ENCODE results near the gene RUNDC3A. TPM values are rescaled to one million over a fixed set of nuclear protein-coding genes. Genes with fewer than 3 reads are reported as not detected.

RUNDC3A gene
- total and polyA plus RNA-seq, 2 of the 13 experiments (the other 11 are each of a cell fraction or from before 2014, with no cell fraction given), result 0.25 TPM; not detected in 1

DNA sequence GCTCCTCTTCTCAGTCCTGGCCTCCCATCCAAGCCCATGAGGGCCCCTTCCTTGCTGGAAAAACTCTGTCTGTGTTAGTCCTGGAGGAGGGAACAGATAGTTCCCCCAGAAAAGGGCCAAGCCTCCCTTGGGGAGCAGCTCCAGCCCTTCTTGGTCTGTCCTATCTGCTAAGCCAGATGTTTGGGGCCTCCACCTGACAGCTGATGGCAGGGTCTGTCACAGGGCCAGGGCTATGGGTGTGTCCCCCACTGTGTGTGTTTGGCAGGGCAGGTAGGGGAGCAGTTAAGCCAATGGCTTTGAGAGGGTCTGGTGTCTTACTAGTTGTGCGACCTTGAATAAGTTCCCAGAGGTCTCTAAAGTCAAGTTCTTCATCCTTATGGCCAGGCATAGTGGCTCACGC, 26.8 kb upstream of the RUNDC3A start:
- 25% methylated on average over 2 of the region's 2 CpGs for WGBS (ENCODE audit: low lambda C conversion rate)
- no peak overlapping the region for H3K4me3 ChIP-seq (replicated peaks in 1 of 3; ENCODE audit: insufficient read depth in 1 of 3, low read depth in 2 of 3, low read length in 3 of 3)
- no peaks in the 10 kb centered on the region for H3K9me3 ChIP-seq (ENCODE audit: low read length)
- no peaks in the 10 kb centered on the region for H3K36me3 ChIP-seq (replicated peaks in 1 of 2; ENCODE audit: control insufficient read depth in 1 of 2, insufficient read depth in 2 of 2, low read length in 2 of 2)
- no peaks in the 10 kb centered on the region for H4K20me1 ChIP-seq (ENCODE audit: insufficient read depth, low read length)
- no peak overlapping the region for H3K27ac ChIP-seq (ENCODE audit: extremely low read length, insufficient read depth, low read length)
- peaks cover 0 to 23% of the 10 kb centered on the region in 2 experiments; a peak in 4 of 5 replicates for H3K27me3 ChIP-seq (ENCODE audit: control insufficient read depth in 1 of 2, insufficient read depth in 2 of 2, low read length in 2 of 2)
- POLR2A ChIA-PET, result no interaction called here
- CTCF ChIA-PET (ENCODE audit: low intra/inter-chr PET ratio, low total read pairs), result no interaction called here
- peaks cover 18% of the 10 kb centered on the region for H3K4me1 ChIP-seq (ENCODE audit: insufficient read depth, low read length)
- TF ChIP-seq MYC (CRISPR knock-in tag; IDR thresholded peaks at IDR 0.05; ENCODE audit: borderline replicate concordance), result no peak
- H3K9ac ChIP-seq (ENCODE audit: insufficient read depth, low read depth, low read length), result no peak overlapping the region
- in situ Hi-C loops (cut with HindIII; ENCODE audit: extremely low pct_ligation_motif_present, low pct_unique_long_range_greater_than_20kb) (no loop called here), intact Hi-C loops (cut with micrococcal nuclease; ENCODE audit: unreplicated experiment) (no loop called here)
- ATAC-seq, result no peak
- no peak overlapping the region for H2AFZ ChIP-seq (ENCODE audit: low read length)
- no peak for FAIRE-seq
- no TSS peak for BruUV-seq (replicated peaks)
- DNase-seq (ENCODE audit: low spot score), result no peak
- H3K4me2 ChIP-seq (ENCODE audit: low read depth, low read length), result no peak overlapping the region
- no peaks in the 10 kb centered on the region for H3K79me2 ChIP-seq (ENCODE audit: insufficient read depth, low read length)

DNA sequence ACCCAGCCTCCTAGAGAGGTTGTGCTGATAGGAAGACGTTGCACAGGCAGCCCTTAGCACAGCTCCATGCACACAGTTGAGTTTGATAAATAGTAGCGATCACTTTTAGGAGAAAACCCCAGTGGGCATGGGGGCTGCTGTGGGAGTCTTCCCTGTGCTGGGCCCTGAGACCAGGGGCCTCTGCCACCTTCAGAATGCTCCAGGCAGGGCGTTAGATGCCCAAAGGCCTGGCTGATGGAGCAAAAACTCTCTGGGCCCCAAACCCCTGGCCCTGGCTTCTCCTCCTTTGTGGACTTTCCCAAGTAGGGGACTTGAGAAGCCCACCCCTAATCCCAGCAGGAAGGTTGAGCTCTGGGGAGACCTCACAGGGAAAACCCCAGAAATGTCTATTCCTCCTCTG, 26.1 kb upstream of the RUNDC3A start:
- Histone ChIP-seq H3K9me3 (ENCODE audit: low read length) (no peaks in the 10 kb centered on the region), H3K4me1 (ENCODE audit: insufficient read depth, low read length) (peaks cover 18% of the 10 kb centered on the region), H3K27me3 (ENCODE audit: control insufficient read depth in 1 of 2, insufficient read depth in 2 of 2, low read length in 2 of 2) (peaks cover 0 to 21% of the 10 kb centered on the region in 2 experiments; a peak in 4 of 5 replicates), H4K20me1 (ENCODE audit: insufficient read depth, low read length) (no peaks in the 10 kb centered on the region), H3K4me3 (replicated peaks in 1 of 3; ENCODE audit: insufficient read depth in 1 of 3, low read depth in 2 of 3, low read length in 3 of 3) (no peak overlapping the region), H3K9ac (ENCODE audit: insufficient read depth, low read depth, low read length) (no peak overlapping the region), H3K79me2 (ENCODE audit: insufficient read depth, low read length) (no peaks in the 10 kb centered on the region), H3K36me3 (replicated peaks in 1 of 2; ENCODE audit: control insufficient read depth in 1 of 2, insufficient read depth in 2 of 2, low read length in 2 of 2) (no peaks in the 10 kb centered on the region), H3K27ac (ENCODE audit: extremely low read length, insufficient read depth, low read length) (no peak overlapping the region), H3K4me2 (ENCODE audit: low read depth, low read length) (no peak overlapping the region), H2AFZ (ENCODE audit: low read length) (no peak overlapping the region)
- no TSS peak for BruUV-seq (replicated peaks)
- in situ Hi-C loops (cut with HindIII; ENCODE audit: extremely low pct_ligation_motif_present, low pct_unique_long_range_greater_than_20kb), result no loop called here
- ChIA-PET POLR2A (no interaction called here), CTCF (ENCODE audit: low intra/inter-chr PET ratio, low total read pairs) (no interaction called here)
- intact Hi-C loops (cut with micrococcal nuclease; ENCODE audit: unreplicated experiment), result no loop called here
- FAIRE-seq (no peak), ATAC-seq (no peak), DNase-seq (ENCODE audit: low spot score) (no peak)
- 43% methylated on average over 2 of the region's 3 CpGs for WGBS (ENCODE audit: low lambda C conversion rate)
- TF ChIP-seq EZH2 (conservative IDR thresholded peaks at IDR 0.05; ENCODE audit: low read depth, low read length) (no peak), ZNF549 (CRISPR knock-in tag; IDR thresholded peaks at IDR 0.05) (no peak), ZFX (CRISPR knock-in tag; IDR thresholded peaks at IDR 0.05; ENCODE audit: low read depth) (no peak), DPF2 (CRISPR knock-in tag; IDR thresholded peaks at IDR 0.05; ENCODE audit: borderline replicate concordance, low read depth) (no peak), ZNF7 (CRISPR knock-in tag; IDR thresholded peaks at IDR 0.05) (no peak), ELF1 (CRISPR knock-in tag; IDR thresholded peaks at IDR 0.05) (no peak)
- TF ChIP-seq, protein P1, sequence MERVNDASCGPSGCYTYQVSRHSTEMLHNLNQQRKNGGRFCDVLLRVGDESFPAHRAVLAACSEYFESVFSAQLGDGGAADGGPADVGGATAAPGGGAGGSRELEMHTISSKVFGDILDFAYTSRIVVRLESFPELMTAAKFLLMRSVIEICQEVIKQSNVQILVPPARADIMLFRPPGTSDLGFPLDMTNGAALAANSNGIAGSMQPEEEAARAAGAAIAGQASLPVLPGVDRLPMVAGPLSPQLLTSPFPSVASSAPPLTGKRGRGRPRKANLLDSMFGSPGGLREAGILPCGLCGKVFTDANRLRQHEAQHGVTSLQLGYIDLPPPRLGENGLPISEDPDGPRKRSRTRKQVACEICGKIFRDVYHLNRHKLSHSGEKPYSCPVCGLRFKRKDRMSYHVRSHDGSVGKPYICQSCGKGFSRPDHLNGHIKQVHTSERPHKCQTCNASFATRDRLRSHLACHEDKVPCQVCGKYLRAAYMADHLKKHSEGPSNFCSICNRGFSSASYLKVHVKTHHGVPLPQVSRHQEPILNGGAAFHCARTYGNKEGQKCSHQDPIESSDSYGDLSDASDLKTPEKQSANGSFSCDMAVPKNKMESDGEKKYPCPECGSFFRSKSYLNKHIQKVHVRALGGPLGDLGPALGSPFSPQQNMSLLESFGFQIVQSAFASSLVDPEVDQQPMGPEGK (CRISPR knock-in tag; IDR thresholded peaks at IDR 0.05), result no peak
- TF ChIP-seq, protein P2, sequence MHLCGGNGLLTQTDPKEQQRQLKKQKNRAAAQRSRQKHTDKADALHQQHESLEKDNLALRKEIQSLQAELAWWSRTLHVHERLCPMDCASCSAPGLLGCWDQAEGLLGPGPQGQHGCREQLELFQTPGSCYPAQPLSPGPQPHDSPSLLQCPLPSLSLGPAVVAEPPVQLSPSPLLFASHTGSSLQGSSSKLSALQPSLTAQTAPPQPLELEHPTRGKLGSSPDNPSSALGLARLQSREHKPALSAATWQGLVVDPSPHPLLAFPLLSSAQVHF (CRISPR knock-in tag; IDR thresholded peaks at IDR 0.05), result no peak
- TF ChIP-seq, protein P3, sequence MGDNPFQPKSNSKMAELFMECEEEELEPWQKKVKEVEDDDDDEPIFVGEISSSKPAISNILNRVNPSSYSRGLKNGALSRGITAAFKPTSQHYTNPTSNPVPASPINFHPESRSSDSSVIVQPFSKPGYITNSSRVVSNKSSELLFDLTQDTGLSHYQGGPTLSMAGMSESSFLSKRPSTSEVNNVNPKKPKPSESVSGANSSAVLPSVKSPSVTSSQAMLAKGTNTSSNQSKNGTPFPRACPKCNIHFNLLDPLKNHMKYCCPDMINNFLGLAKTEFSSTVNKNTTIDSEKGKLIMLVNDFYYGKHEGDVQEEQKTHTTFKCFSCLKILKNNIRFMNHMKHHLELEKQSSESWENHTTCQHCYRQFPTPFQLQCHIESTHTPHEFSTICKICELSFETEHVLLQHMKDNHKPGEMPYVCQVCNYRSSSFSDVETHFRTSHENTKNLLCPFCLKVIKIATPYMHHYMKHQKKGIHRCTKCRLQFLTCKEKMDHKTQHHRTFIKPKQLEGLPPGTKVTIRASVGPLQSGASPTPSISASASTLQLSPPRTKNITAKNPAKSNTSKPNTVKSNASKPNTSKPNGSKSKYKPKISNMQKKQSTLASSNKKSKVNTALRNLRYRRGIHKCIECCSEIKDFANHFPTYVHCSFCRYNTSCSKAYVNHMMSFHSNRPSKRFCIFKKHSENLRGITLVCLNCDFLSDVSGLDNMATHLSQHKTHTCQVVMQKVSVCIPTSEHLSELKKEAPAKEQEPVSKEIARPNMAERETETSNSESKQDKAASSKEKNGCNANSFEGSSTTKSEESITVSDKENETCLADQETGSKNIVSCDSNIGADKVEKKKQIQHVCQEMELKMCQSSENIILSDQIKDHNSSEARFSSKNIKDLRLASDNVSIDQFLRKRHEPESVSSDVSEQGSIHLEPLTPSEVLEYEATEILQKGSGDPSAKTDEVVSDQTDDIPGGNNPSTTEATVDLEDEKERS (CRISPR knock-in tag; IDR thresholded peaks at IDR 0.05), result no peak
- TF ChIP-seq, protein P4, sequence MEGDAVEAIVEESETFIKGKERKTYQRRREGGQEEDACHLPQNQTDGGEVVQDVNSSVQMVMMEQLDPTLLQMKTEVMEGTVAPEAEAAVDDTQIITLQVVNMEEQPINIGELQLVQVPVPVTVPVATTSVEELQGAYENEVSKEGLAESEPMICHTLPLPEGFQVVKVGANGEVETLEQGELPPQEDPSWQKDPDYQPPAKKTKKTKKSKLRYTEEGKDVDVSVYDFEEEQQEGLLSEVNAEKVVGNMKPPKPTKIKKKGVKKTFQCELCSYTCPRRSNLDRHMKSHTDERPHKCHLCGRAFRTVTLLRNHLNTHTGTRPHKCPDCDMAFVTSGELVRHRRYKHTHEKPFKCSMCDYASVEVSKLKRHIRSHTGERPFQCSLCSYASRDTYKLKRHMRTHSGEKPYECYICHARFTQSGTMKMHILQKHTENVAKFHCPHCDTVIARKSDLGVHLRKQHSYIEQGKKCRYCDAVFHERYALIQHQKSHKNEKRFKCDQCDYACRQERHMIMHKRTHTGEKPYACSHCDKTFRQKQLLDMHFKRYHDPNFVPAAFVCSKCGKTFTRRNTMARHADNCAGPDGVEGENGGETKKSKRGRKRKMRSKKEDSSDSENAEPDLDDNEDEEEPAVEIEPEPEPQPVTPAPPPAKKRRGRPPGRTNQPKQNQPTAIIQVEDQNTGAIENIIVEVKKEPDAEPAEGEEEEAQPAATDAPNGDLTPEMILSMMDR (CRISPR knock-in tag; IDR thresholded peaks at IDR 0.05), result no peak
